ENCODE measurements around the gene PNPT1.
"Not testable (repeated sequence)": the region's sequence is repeated elsewhere in the genome, so short reads cannot be mapped to it uniquely, and the experiment has no call there.

The PNPT1 gene

GRCh38 chr2:55693181-55694125, at the start of gene PNPT1:
Gene PNPT1, minus strand, starts transcription at chr2:55693844. Its CDS starts 21 bp downstream, at chr2:55693823.
- DNase-seq, result peak; percentile 94

- DNase-seq, result no peak
Measured at GRCh38 chr2:55742996-55743395, 49.4 kb upstream of the PNPT1 start.

DNA sequence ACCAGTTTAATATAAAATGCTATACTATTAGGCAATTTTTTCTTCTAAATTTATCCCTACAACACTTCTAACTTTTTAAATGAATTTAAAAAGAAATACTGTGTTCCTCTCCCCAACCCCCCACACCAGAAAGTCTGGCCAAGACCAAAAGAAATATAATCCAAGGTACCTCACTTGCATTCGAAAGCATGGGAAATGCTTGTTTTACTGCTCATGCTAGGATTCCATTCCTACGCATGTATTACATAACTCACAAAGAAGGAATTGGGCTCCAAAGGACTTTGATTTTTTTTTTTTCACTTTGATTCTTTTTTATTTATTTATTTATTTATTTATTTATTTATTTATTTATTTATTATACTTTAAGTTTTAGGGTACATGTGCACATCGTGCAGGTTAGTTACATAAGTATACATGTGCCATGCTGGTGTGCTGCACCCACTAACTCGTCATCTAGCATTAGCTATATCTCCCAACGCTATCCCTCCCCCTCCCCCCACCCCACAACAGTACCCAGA, 42.4 kb upstream of the PNPT1 start:
- not testable (repeated sequence) for DNase-seq

- DNase-seq, result no peak
Measured at GRCh38 chr2:55734726-55735125, 41.1 kb upstream of the PNPT1 start.

DNA sequence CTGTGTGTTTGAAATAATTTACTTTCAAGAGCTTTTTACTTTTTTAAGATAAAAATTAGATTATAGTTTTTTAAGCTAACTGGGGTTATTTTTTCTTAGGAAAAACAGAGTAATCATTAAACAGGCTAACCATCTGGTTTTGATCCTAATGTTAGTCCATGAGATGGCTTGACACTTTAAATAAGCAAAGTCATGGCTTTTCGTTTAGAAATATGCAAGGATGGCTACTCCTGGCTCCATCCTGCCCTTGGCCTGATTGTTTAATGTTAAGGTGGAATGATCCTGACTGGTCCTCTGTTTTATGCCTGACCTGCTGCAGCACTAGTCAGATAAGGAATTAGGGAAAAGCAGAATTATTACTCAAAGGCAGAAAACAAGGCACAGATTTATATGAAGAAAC, 39.7 kb upstream of the PNPT1 start:
- no peak for DNase-seq

- no peak for DNase-seq
Measured at GRCh38 chr2:55732854-55733253, 39.2 kb upstream of the PNPT1 start.

- DNase-seq, result no peak
Measured at GRCh38 chr2:55729136-55729685, 35.6 kb upstream of the PNPT1 start.

GRCh38 chr2:55721596-55722215, 28.1 kb upstream of the PNPT1 start:
- no peak for DNase-seq

GRCh38 chr2:55720417-55720816, 26.8 kb upstream of the PNPT1 start:
- DNase-seq, result no peak

GRCh38 chr2:55719852-55720251, 26.2 kb upstream of the PNPT1 start:
- DNase-seq, result no peak

DNA sequence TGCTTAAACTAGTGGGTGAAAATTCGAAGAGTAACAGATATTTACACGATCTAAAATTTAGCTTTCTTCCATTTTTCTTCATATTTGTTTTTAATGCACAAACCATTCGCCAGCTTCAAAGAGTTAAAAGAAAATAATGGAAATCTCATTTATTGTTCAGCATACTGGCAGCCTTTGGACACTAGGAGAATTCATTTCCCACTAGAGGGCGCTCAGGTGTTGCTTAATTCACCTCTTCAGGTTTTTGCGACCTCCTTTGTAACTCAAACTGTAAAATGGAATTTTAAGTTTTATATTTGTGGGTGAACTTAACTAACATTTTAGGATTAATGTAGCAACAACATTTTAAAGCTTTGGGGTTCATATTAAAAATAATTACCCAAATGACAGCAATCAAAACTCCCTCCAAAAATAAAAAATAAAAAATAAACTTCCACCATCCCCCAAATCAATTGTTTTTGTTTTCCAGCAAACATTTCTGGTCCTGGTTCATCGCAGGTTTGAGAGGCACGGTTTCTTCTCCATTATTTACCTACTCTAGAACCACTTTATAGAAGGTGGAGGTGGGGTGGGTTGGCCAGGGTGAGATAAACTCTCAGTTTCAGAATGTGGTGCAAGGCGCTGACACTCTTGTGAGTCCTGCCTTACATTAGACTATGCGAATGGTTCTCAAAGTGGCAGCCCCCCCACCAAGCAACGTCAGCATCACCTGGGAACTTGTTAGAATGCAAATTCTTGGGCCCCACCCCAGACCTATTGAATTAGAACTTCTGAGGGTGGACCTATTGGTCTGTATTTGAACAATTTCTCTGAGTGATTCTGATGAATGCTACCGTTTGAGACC, 24.7 kb upstream of the PNPT1 start:
- DNase-seq, result no peak

DNA sequence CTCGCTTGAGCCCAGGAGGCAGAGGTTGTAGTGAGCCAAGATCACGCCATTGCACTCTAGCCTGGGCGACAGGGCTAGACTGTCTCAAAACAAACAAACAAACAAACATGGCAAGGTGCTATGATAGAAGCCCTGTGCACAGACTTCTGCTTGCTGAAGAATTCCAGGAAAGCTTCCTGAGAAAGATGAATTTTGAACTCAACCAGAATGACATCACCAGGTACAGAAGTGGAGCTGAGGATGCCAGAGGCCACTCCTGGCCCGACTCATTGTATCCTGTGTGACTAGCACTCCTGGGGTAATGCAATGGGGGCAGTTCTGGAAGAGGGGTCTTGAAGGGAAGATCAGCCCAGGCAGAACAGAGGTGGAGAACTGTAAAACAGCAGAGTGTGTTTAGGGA, 22.0 kb upstream of the PNPT1 start:
- DNase-seq, result no peak

GRCh38 chr2:55715178-55715577, 21.5 kb upstream of the PNPT1 start:
- DNase-seq, result not testable (repeated sequence)

DNA sequence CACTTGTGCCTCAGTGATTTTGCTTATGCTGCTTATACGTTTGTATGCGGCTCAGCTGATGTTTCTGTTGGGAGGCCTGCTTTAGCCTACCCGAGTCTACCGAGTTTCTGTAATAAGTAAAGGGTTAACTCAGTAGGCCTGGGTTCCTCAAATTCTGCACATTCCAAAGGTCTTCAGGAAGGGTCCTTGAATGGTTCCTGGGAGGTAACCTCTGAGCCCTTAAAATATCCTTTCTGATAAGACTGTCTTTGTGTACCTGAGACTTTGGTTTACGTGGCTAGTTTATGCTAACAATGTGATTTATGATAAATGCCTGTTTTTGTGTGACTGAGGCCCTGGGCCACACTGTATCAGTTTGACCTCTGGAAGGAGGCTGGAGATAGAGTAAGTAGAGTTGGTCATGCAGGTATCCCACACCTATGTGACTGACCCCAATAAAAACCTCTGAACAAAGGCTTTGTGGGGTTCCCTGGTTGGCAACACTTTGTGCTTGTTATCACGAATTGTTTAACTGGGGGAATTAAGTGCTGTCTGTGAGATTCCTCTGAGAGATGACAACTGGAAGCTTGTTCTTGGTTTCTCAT, 18.9 kb upstream of the PNPT1 start:
- DNase-seq, result no peak

DNA sequence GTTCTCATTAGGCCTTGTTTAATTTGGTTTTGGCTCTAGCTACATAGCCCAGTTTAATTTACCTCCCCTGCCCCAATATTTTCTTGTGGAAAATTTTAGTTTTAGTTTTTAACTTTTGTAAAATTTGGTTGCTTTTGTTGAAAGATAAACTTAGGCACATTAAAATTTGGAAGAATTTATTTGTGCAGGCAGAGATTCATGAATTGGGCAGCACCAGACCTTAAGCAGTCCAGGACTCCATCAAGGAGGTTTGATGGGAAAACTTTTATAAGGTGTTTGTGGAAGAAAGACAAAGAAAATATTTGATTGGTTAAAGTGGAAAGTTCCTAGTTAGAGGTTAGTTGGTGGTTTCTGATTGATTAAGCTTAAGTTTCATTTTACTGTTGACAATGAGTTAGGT, 16.4 kb upstream of the PNPT1 start:
- DNase-seq, result no peak

GRCh38 chr2:55707751-55708150, 14.1 kb upstream of the PNPT1 start:
- no peak for DNase-seq

GRCh38 chr2:55706258-55706657, 12.6 kb upstream of the PNPT1 start:
- not testable (repeated sequence) for DNase-seq

DNA sequence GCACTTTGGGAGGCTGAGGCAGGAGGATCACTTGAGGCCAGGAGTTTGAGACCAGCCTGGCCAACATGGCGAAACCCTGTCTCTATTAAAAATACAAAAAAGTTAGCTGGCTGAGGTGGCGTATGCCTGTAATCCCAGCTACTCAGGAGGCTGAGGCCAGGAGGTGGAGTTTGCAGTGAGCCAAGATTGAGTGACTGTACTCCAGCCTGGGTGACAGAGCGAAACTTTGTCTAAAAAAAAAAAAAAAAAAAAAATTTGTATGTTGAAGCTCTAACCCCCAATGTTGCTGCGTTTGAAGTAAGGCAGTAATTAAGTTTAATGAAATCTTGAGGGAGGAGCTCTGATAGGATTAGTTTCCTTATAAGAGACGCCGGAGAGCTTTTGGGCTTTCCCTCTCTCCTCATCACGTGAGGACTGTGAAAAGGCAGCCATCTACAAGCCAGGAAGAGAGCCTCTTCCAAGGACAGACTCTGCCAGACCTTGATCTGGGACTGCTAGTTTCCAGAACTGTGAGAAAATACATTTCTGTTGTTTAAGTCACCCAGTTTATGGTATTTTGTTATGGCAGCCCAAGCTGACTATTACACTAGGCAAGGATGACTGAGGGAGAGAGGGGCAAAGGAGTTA, 11.5 kb upstream of the PNPT1 start:
- DNase-seq, result no peak

- DNase-seq, result no peak
Measured at GRCh38 chr2:55703350-55703749, 9.7 kb upstream of the PNPT1 start.

GRCh38 chr2:55692740-55693139, 904 bp downstream of the PNPT1 start:
- DNase-seq, result not testable (repeated sequence)

- no peak for DNase-seq
Measured at GRCh38 chr2:55672630-55673029, 21.0 kb downstream of the PNPT1 start.

- DNase-seq, result no peak
Measured at GRCh38 chr2:55668956-55669355, 24.7 kb downstream of the PNPT1 start.

Data from stimulated activated naive CD4-positive, alpha-beta T cell treated with Interleukin-2 at 50 U/mL for 16 hours (primary cell).